22Rv1 (cell line): ENCODE results near the gene PFKFB3.

ENCODE experiments used
- CTCF ChIP-seq: fragments of 450-650 bp; IDR thresholded peaks from 2 replicates; pipeline ENCODE4 v1.5.1; 2017; ENCODE audit warnings: mild to moderate bottlenecking
- ZFX ChIP-seq: fragments of 450-650 bp; IDR thresholded peaks from 2 replicates; pipeline ENCODE4 v1.6.1; 2017; ENCODE audit warnings: antibody characterized with exemption, borderline replicate concordance

- TF ChIP-seq CTCF = no peak
- TF ChIP-seq ZFX = no peak
These were observed 51.5 kb downstream of the PFKFB3 start for GRCh38 chr10:6254201-6254600.
